HEK293T (cell line): Measurements from ENCODE around the gene GPR85.

ENCODE experiments used
- CTCF ChIA-PET: fragments of 350-600 bp; formaldehyde crosslinking; extraction: SDS; loops from one replicate; lab custom pipeline; 2021; ENCODE audit warnings: antibody characterized with exemption, inconsistent platforms; lab: Yijun Ruan, JAX
- POLR2A ChIA-PET: fragments of 350-600 bp; formaldehyde crosslinking; extraction: SDS; loops from one replicate; lab custom pipeline; 2020; ENCODE audit warnings: antibody characterized with exemption, inconsistent platforms; lab: Yijun Ruan, JAX
- DNase-seq: peaks from one replicate; pipeline ENCODE4 v3.0.0; 2012; ENCODE audit warnings: mixed read lengths; ENCODE audit errors: extremely low spot score
- ARNT ChIP-seq: fragments of 450-650 bp; IDR thresholded peaks from 2 replicates; pipeline ENCODE4 v1.6.1; 2017; ENCODE audit warnings: mild to moderate bottlenecking
- BHLHE40 ChIP-seq: fragments of 450-650 bp; IDR thresholded peaks from 2 replicates; pipeline ENCODE4 v1.6.1; 2016; ENCODE audit warnings: mild to moderate bottlenecking, moderate library complexity, borderline replicate concordance
- CTBP1 ChIP-seq: fragments of 450-650 bp; IDR thresholded peaks from 2 replicates; pipeline ENCODE4 v1.6.1; 2016; ENCODE audit warnings: borderline replicate concordance
- ELF4 ChIP-seq: fragments of 450-650 bp; IDR thresholded peaks from 2 replicates; pipeline ENCODE4 v1.6.1; 2017; ENCODE audit warnings: antibody characterized with exemption
- FOXA1 ChIP-seq: fragments of 450-650 bp; IDR thresholded peaks from 2 replicates; pipeline ENCODE4 v1.6.1; 2016; ENCODE audit warnings: mild to moderate bottlenecking
- FOXK2 ChIP-seq: fragments of 450-650 bp; IDR thresholded peaks from 2 replicates; pipeline ENCODE4 v1.6.1; 2016; ENCODE audit warnings: mild to moderate bottlenecking
- FOXM1 ChIP-seq: fragments of 450-650 bp; IDR thresholded peaks from 2 replicates; pipeline ENCODE4 v1.6.1; 2017; ENCODE audit warnings: mild to moderate bottlenecking, borderline replicate concordance
- HDGF ChIP-seq: fragments of 450-650 bp; IDR thresholded peaks from 2 replicates; pipeline ENCODE4 v1.6.1; 2017; ENCODE audit warnings: antibody characterized with exemption, borderline replicate concordance
- L3MBTL2 ChIP-seq: fragments of 450-650 bp; conservative IDR thresholded peaks from 2 replicates; pipeline ENCODE4 v1.6.1; 2016; ENCODE audit warnings: mild to moderate bottlenecking
- LEF1 ChIP-seq: fragments of 450-650 bp; IDR thresholded peaks from 2 replicates; pipeline ENCODE4 v1.6.1; 2017; ENCODE audit warnings: mild to moderate bottlenecking, borderline replicate concordance
- NFRKB ChIP-seq: fragments of 450-650 bp; IDR thresholded peaks from 2 replicates; pipeline ENCODE4 v1.6.1; 2016; ENCODE audit warnings: mild to moderate bottlenecking, moderate library complexity
- SP1 ChIP-seq: fragments of 450-650 bp; IDR thresholded peaks from 2 replicates; pipeline ENCODE4 v1.6.1; 2017
- SUZ12 ChIP-seq: fragments of 450-650 bp; IDR thresholded peaks from 2 replicates; pipeline ENCODE4 v1.6.1; 2016; ENCODE audit warnings: mild to moderate bottlenecking
- TARDBP ChIP-seq: fragments of 450-650 bp; IDR thresholded peaks from 2 replicates; pipeline ENCODE4 v1.6.1; 2016
- ZNF384 ChIP-seq: fragments of 450-650 bp; IDR thresholded peaks from 2 replicates; pipeline ENCODE4 v1.6.1; 2016
- TF ChIP-seq, protein P1 (sequence below): fragments of 450-650 bp; IDR thresholded peaks from 2 replicates; pipeline ENCODE4 v1.6.1; 2016

Gene GPR85

DNA sequence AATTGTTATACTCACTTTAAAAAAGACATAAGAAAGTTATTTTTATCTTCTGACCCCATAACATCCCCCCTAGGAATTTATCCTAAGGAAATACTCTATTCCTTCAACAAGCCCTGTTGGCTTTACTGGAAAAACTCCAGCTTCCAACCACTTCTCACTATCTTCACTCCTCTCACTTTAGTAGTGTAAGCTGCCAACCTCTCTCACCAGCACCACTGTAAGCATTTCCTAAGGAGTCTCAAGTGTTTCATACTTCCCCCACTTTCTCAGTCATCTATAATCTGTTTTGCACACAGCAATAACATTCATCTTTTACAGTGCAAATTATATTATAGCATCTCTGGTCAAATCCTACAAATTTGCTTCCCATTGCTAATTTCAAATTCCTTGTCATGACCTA, 45.8 kb downstream of the GPR85 start:
- no peak for TF ChIP-seq ARNT
- no peak for TF ChIP-seq SP1
- no peak for TF ChIP-seq SUZ12
- TF ChIP-seq LEF1 = no peak
- no peak for TF ChIP-seq FOXM1
- TF ChIP-seq NFRKB = no peak
- TF ChIP-seq TARDBP = no peak
- TF ChIP-seq ZNF384 = no peak
- TF ChIP-seq, protein P1, sequence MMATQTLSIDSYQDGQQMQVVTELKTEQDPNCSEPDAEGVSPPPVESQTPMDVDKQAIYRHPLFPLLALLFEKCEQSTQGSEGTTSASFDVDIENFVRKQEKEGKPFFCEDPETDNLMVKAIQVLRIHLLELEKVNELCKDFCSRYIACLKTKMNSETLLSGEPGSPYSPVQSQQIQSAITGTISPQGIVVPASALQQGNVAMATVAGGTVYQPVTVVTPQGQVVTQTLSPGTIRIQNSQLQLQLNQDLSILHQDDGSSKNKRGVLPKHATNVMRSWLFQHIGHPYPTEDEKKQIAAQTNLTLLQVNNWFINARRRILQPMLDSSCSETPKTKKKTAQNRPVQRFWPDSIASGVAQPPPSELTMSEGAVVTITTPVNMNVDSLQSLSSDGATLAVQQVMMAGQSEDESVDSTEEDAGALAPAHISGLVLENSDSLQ = no peak
- no peak for TF ChIP-seq FOXK2
- TF ChIP-seq FOXA1 = no peak
- no peak for TF ChIP-seq ELF4
- no peak for TF ChIP-seq CTBP1
- no peak for TF ChIP-seq HDGF
- no peak for TF ChIP-seq BHLHE40
- no peak for TF ChIP-seq L3MBTL2
- ChIA-PET CTCF (no interaction called here), POLR2A (no interaction called here)
- no peak for DNase-seq

DNA sequence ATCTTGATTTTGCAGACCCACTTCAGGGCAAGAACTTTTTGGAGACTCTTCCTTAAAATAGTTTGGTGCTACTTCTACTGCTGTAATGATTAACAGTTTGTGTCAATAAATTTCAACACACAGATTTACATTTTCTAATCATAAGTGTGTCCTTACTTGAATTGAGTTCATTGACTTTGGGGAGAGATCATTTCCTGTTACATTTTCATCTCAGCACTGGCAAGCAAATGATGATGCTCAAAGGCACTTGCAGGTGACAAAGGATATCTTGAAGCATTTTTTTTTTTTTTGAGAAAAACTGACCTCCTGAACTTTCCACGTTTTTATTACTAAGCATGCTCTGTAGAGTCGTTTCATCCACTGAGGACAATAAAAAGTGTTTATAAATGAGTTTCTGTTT, 52.7 kb downstream of the GPR85 start:
- POLR2A ChIA-PET = no interaction called here
- CTCF ChIA-PET = no interaction called here
- TF ChIP-seq ELF4 (no peak), BHLHE40 (no peak), FOXA1 (no peak), ARNT (no peak), LEF1 (no peak), SUZ12 (no peak)
- TF ChIP-seq, protein P1 = no peak
- DNase-seq = no peak
